HG02571 (cell line): ENCODE measurements around the gene TMEM132D.

Experiments used
- ATAC-seq: cut with Tn5 transposase; IDR thresholded peaks from one replicate; pipeline ENCODE4 v1.9.1; 2021; ENCODE audit warnings: mild to moderate bottlenecking, moderate library complexity; ENCODE audit not compliant: unreplicated experiment

The TMEM132D gene

DNA sequence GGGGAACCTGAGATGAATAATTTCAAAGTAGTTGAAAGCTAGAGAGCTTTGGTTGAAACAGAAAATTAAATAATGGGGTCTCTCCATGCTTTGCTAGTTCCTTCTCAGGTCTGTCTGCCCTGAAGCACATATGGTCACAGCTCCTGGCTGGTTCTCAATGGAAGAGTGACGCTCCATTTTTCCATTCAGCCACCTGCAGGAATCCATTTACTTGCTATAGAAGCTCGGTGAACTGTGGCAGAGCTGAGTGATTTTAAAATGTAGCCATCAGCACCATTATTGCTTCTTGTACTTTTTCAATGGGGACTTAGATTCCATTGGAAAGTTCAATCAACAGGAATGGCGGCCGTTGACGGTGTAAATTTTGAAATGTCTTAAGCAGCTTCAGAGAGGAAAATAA is 525.3 kb downstream of the TMEM132D start:
- ATAC-seq, result no peak

DNA sequence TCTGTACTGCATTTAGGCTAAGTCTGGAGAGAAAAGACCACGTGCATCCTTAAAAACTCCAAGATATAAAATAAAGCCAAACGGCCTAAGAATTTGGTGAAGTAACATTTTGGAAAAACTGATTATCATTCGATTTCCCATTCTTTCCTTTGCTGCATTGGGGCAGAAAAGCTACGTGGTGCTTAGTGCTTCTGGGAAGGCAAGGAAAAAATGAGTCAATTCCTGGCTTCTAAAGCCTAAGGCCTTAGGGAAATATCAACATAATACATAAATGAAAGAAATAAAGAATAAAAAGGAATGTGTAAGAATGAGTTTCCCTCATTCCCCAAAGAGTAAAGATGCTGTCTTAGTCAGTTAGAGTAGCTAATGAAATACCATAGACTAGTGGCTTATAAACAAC is 530.1 kb downstream of the TMEM132D start:
- no peak for ATAC-seq

DNA sequence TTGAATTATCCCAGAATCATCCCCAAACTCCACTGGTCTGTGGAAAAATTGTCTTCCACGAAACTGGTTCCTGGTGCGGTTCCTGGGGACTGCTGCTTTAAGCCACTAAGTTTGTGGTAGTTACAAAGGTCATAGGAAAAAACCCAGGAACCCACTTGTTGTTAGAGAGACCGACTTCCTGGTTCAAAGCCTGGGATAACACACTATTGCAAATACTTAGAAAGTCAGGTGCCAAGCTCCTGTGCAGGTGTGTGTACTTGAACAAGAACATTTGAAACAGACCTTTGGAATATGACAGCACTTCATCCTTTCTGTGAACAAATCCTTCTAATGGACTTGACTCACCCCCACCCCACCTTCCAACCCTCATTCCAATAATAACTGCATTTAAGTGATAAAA is 530.9 kb downstream of the TMEM132D start:
- ATAC-seq, result no peak

DNA sequence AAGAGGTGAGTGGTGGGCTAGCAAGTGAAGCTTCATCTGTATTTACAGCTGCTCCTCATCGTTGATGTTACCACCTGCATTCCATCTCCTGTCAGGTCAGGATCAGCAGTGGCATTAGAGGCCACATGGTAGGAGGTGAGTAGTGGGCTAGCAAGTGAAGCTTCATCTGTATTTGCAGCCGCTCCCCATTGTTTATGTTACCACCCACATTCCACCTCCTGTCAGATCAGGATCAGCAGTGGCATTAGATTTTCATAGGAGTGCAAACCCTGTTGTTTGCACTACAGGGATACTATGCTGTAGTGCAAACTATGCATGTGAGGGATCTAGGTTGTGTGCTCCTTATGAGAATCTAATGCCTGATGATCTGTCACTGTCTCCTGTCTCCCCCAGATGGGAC is 531.5 kb downstream of the TMEM132D start:
- ATAC-seq, result no peak

DNA sequence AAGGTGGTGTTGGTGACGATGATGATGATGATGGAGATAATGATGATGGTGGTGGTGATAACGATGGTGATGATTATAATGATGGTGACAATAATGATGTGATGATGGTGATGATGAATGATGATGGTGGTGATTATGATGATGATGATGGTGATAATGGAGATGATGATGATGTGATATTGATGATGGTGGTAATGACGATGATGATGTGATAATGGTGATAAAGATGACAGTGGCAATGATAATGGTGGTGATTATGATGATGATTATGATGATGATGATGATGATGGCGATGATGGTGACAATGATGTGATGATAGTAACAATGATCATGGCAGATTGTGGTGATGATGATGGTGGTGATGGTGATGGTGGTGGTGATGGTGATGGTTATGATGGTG is 532.6 kb downstream of the TMEM132D start:
- no peak for ATAC-seq

DNA sequence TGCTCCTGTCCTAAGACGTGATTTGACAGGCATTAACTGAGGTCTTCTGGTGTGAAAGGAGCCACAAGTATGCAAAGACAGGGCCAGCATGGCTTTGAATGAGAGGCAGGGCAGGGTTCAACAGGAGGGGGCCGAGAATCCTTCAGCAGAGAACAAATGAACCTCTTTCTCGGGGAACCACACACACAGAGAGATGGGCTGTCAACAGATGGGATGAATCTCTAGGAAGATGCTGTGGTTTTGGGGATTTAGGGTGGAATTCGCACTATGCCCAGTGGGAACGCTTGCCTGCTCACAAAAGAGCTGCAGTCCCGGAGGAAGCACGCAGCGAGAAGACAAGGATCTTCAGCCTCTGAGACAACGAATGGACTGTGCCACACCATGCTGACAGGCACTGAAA is 537.2 kb downstream of the TMEM132D start:
- ATAC-seq, result no peak

DNA sequence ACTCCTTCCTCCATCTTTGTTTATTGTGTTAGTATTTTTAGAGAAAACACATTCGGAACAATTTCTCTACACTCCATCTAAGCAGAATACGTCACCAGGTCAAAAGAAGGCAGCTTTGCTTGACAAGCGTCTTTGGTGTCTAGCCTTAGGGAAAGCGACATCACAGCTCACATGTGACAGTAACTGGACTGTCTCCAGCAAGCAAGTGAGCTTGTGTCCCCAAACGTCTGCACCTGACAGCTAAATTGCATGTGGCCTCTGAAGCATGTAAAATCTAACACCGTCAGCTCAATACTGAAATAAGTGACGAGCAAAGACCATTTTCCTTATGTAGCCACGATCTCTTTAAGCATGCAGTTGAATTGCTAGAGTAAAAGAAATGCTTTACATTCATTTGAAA is 540.8 kb downstream of the TMEM132D start:
- ATAC-seq, result no peak

DNA sequence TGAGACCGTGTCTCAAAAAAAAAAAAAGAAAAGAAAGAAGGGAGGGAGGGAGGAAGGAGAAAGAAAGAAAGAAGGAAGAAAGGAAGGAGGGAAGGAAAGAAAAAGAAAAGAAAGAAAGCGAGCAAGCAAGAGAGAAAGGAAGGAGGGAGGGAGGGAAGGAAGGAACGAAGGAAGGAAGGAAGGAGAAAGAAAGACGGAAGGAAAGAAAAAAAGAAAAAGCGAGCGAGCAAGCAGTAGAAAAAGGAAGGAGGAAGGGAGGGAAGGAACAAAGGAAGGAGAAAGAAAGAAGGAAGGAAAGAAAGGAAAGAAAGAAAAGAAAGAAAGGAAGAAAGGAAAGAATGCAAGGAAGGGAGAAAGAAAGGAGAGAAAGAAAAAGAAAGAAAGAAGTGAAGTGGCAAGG is 546.6 kb downstream of the TMEM132D start:
- no peak for ATAC-seq

DNA sequence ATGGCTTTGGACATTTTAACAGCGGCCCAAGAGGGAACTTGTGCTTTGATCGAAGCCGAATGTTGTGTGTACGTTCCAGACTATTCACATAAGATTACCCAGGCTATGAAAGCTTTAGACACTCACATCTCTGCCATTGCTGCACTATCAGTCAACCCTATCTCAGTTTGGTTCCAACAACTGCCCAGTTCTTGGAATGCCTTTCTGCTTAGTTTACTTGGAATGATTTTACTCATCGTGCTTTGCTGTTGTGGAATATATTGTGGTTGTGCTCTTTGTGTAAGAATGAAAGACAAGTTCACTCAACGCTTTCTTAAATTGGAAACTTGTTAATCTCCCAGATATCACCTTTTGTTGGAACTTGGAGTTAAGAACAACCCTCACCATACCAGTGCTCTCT is 552.3 kb downstream of the TMEM132D start:
- no peak for ATAC-seq

DNA sequence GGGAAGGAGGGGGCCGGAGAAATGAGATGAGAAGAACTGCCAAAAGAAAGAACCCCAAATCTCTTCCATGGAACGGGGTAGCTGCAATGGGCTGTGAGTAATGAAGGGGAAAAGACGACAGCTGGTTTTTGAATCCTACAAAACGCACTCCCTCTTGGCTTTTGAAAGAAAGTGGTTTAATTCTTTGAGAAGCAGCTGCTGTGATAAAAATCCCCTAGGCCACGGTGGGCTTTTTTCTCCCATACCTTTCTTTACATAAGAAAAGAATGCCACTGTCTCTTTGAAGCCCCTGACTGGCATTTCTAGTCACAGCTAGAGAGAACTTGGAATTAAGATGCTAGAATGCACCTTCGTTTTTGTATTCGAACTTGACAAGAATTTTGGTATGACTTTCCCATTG is 564.5 kb downstream of the TMEM132D start:
- ATAC-seq, result no peak

DNA sequence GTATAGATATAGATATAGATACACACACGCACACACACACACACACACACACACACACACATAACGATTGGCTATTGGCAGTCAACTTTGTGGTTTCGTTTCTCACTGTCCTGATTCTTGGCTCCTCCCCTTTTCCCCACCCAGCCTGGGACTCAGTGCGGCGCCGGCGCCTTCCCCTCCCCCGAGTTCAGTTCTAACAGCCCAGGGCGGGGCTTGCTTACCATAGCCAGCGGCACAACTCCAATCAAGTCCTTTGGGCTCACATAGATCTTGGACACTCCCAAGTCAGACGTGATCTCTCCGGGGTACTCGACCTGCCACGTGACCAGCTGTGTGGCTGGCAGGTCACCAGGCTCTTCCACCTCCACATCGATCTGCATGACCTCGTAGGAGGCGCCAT is 566.4 kb downstream of the TMEM132D start:
- no peak for ATAC-seq

DNA sequence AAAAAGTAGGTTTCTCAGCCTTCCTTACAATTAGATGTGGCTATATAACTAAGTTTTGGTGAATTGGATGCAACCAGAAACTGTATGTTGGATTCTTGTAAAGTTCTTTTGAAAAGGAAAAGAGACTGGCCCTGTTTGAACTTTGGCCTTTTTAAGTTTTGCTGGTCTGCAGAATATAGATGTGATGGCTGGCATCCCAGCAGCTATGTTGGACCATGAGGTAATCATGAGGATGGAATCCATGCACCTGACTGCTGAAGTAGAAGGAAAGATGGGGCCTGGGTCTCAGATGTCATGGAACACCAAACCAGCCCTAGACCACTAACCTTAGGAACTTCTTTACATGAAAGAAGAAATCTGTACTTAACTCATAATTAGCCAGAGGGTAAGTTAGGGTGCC is 568.1 kb downstream of the TMEM132D start:
- ATAC-seq, result no peak

DNA sequence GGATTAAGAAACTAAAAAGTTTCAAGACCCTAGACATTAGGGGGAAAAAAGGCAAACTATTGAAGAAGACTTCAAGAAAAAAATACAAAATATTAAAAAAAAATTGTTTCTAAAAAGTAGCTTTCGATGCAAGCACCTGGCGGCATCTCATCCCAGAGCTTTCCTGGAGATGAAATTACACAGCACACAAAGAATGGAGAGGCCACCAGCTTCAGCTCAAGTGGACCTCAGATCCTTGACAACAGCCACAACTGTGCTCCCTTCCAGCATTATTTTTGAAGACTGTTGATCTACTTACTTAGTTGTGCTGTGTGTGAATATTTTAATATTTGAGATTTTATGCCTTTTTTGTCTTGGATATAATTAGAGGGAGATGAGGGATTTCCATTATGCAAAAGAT is 571.5 kb downstream of the TMEM132D start:
- no peak for ATAC-seq

DNA sequence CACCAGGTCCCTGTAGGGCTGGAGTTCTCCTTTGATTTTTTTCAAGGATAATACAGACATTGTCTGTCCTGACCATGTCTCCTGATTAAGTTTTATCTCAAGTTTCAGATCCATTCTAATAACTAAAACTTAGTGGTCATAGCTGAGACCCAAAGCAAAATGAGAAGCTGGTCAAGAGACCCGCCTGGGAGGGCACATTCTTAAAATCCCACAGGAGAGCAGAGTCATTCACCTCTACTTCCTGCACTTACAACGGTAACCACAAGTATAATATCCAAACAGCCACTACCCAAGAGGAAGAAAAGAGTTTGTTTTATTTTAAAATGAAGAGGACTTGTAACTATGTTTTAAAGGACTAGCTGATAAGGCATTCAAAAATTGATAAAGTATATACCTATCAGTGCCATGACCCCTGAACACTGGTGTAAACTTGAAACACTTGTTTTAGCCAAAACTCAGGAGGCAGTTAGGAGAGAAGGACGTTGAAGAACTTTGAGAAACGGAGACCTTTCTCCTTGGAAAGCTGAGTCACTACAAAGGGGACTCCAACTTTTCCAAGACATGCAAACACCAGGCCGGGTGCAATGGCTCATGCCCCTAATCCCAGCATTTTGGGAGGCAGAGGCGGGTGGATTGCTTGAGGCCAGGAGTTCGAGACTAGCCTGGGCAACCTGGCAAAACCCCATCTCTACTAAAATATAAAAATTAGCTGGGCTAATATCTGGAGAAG is 572.3 kb downstream of the TMEM132D start:
- no peak for ATAC-seq

DNA sequence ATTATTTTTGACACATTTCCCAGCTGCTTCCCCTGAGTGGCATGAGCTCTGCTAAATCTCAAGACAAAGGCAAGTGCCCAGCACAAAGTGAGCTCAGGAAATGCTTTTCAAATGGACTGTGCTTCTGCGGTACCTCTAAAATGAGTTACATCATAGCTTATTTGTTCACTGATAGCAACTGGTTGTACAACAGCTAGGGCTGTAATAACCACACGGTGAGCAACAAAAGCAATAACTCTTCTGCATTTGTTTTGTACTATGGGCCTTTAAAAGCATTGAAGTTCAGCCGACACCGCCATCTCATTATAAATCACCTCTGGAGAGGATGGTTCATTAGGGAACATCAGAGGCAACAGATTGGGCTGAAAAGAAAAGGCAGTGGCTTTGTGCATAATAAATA is 575.6 kb downstream of the TMEM132D start:
- no peak for ATAC-seq

DNA sequence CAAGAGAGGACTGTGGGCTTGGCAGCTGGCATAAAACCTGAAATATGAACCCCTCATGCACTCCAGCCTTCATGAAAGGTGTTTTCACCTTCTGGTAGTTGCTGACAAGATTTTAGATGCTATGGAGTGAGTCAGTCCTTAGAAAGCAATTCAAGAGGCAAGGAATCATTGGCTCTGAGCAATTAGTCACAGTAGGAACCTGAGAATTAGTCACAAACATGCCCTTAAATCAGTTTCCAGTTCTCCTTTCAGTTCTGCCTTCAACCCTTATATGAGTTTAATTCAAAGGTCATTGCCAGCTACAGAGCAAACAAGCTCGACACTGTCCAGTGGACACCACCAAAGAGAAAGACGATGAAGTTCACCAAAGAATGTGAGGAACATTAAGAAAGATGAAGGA is 578.3 kb downstream of the TMEM132D start:
- ATAC-seq, result no peak

DNA sequence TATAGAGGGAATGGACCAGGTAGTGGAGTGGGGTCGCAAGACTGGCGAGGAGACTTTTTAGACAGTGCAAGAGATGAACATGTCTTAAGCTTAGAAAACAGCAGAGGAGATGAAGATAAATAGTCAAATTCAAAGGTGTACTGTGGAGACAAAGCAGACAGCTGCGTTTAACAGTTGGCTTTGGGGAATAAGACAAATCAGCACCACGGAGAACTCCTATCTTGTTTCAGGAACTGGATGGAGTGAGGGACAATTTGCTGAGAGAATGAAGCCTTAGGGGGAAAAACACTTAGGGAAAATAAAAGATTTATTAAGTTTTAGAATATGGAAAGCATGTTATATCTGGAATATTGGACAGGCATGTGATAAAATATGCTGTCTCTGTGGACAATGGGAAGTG is 591.8 kb downstream of the TMEM132D start:
- no peak for ATAC-seq

DNA sequence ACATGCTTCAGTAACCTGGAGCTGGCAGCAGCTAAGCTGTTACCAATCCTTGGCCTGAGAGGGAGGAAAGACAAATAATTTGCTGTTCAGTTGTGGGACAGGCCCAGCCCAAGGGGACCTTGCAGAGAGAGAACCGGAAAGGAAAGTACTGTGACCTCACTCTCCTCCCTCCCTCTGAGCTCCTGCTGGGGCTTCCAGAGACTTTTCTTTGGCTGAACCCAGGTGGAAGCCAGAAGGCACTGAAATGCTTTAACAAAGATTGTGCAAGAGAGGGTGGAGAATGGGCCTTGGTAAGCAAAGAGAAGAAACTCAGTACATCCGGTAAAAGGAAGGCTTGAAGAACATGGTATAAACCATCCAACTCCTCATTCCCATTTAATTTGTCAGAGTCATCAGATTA is 593.5 kb downstream of the TMEM132D start:
- no peak for ATAC-seq

DNA sequence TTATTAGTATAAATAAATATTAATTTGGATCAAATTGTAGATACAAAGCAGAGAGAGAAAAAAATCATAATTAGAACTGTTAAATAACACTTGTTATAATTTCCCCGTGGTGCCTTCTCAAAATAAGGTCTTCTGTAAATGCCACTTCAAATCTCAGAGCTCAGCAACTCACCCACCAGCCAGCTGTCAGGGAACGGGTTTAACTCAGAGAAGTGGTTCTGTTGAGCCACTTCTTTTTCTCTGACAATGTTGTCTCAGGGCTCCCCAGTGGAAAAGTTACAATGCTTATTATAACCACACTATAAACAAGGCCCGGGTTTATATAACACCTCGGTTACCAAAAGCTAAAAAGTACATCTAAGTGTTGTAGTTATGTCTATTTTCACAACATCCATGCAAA is 598.0 kb downstream of the TMEM132D start:
- no peak for ATAC-seq

DNA sequence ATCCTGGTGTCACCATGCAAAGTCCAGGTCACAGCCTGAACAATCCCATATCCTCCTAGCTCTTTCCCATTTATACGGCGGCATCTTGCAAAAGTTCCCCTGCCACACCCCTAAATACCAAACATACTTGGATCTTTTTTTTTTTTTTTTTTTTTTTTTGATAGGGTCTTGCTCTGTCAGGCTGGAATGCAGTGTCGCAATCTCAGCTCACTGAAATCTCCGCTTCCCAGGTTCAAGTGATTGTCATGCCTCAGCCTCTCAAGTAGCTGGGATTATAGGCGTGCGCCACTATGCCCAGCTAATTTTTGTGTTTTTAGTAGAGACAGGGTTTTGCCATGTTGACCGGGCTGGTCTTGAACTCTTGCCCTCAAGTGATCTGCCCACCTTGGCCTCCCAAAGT is 599.3 kb downstream of the TMEM132D start:
- ATAC-seq, result no peak

DNA sequence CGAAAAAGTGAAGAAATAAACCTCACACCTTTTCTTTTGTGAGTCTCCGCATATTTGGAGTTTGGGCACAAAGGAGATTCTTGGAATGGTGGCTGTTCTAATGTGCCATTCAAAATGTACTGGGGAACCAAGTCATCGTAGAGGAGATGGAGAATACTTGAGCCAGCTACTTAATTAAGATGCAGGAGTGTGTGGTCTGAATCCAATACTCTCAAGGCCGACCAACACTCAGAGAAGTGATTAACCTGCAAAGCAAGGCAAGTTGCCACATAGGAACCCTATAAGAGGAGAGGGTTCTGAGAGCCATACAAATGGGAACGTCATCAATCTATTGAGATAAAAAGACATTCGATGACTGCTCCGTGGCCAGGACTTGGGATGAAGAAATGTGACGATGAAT is 603.8 kb downstream of the TMEM132D start:
- no peak for ATAC-seq

DNA sequence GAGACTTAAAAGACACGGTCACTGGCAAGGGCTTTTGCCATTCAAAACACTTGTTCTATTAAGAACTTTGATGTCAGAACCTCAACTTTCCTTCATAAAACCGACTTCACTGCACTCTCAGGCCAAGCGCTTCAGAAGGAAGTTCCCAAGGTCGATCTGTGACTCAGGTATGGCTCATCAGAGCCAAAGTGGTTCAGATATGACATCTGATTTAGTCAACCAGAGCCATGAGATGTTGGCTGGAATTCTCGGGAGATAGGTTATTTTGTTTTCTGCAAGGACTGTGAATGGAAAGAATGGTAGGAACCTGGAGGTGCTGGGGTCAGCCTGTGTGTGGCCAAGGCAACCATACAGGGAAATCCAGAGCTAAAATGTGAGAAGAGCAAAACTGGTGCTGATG is 604.9 kb downstream of the TMEM132D start:
- no peak for ATAC-seq

DNA sequence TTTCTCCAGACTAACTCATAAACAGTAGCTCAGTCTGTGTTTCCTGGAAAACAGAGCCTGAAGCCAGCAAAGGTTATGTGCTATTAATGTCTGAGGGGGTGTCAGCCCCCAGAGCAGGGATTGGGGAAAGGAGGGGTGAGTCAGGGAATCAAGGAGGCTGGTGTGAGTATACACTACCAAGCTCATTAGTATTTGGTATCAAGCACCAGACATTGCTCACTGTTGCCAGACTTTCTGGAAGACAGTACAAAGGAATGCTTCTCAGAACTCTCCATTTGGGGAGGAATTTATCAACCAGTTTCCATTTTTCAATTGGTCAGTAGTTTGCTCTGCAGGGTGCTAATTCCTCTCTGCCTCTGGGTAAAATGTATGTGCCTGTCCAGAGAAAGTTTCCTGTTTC is 607.2 kb downstream of the TMEM132D start:
- ATAC-seq, result no peak
